ENCODE results near the gene PPP1R1B.

Gene PPP1R1B

DNA sequence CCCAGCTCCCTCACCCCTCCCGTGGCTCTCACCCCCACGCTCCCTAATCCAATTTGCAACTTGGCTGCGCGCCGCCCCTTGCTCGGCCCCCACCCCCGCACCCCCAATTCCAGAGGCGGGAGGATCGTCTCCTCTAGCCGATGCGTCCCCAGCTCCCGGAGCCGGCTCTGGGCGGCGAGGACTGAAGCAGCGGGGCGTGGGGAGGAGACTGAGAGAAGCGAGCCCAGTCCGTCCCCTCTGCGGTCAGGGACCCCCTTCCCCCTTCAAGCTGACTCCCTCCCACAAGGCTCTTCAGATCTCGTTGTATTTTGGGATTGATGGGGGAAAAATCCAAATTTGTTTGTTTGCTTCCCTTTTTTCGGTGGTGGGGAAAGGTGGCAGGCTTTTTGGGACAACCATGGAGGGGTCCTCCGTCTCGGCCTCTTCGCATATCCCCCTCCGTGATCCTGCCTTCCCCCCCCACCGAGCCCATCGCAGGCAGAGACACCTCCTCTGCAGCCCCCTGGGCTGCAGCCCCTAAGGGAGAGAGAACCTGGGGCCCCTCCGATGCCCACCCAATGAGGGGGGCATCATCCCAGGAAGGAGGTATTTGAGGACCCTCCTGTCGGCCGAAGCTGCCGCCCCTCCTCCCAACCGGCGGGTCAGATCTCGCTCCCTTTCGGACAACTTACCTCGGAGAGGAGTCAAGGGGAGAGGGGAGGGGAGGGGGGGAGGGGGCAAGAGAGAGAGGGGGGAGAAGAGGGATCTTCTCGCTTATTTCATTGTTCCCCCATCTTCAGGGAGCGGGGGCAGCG lies 19.5 kb upstream of the PPP1R1B start:
- TF ChIP-seq, protein P1, sequence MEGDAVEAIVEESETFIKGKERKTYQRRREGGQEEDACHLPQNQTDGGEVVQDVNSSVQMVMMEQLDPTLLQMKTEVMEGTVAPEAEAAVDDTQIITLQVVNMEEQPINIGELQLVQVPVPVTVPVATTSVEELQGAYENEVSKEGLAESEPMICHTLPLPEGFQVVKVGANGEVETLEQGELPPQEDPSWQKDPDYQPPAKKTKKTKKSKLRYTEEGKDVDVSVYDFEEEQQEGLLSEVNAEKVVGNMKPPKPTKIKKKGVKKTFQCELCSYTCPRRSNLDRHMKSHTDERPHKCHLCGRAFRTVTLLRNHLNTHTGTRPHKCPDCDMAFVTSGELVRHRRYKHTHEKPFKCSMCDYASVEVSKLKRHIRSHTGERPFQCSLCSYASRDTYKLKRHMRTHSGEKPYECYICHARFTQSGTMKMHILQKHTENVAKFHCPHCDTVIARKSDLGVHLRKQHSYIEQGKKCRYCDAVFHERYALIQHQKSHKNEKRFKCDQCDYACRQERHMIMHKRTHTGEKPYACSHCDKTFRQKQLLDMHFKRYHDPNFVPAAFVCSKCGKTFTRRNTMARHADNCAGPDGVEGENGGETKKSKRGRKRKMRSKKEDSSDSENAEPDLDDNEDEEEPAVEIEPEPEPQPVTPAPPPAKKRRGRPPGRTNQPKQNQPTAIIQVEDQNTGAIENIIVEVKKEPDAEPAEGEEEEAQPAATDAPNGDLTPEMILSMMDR (IDR thresholded peaks at IDR 0.05; ENCODE audit: insufficient read depth, low read length, missing control alignments): no peak
- ChIA-PET CTCF (interaction anchor here (6.4 kb wide), 1 partner anchor 14 kb away, joined by 71 read pairs; no protein-coding TSS in a partner anchor), POLR2A (no interaction called here)
- DNase-seq (ENCODE audit: low read depth, low spot score): no peak
- no peak overlapping the region for H3K4me3 ChIP-seq (ENCODE audit: low read depth, low read length)

GRCh38 chr17:39607851-39608130 lies 19.0 kb upstream of the PPP1R1B start, which contains the start of gene NEUROD2:
NEUROD2 (minus strand) TSS chr17:39607920; CDS start chr17:39606599, 1,321 bp downstream.
- H3K4me3 ChIP-seq (ENCODE audit: low read depth, low read length): no peak within 1 kb of the TSS
- CTCF ChIA-PET: interaction anchor here (6.4 kb wide), 1 partner anchor 13 kb away, joined by 71 read pairs; no protein-coding TSS in a partner anchor
- TF ChIP-seq, protein P1 (IDR thresholded peaks at IDR 0.05; ENCODE audit: insufficient read depth, low read length, missing control alignments): no peak

GRCh38 chr17:39608142-39608981 lies 18.4 kb upstream of the PPP1R1B start:
- DNase-seq (ENCODE audit: low read depth, low spot score): no peak
- POLR2A ChIA-PET: no interaction called here

More at GRCh38 chr17:39607851-39608130, 19.0 kb upstream of the PPP1R1B start, which contains the start of gene NEUROD2:
- POLR2A ChIA-PET: no interaction called here
- DNase-seq (ENCODE audit: low read depth, low spot score): no peak

DNA sequence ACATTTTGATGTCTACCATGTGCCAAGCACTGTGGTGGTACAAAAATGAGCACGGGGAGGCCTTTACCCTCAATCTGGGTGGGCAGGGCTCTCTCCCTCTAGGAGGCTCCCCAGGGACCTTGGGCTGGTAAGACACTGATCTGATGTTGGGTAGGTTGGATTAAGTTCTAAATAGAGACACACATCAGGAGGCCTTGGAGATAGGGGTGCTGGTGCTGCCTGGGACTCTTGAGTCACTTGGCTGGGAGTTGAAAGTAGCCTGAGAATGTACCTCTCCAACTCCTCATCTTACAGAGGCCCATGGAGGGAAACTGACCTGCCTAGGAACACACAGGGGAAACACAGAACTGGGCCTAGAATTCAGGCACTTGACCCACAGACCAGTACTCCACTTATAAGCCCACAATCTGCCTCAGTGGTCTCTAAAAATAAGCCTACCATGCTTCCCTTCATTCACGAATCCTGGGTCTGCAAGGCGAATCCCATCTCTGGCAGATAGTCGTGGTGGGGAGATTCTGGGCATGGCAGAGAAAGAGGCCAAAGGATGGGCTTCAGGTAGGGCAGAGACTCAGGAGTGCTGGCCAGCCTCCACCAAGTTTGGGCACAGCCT lies 17.2 kb upstream of the PPP1R1B start:
- no peak overlapping the region for H3K4me3 ChIP-seq (ENCODE audit: low read depth, low read length)
- TF ChIP-seq, protein P1 (IDR thresholded peaks at IDR 0.05; ENCODE audit: insufficient read depth, low read length, missing control alignments): no peak
- POLR2A ChIA-PET: no interaction called here
- no peak for DNase-seq (ENCODE audit: low read depth, low spot score)
- CTCF ChIA-PET: interaction anchor here (1.4 kb wide), 1 partner anchor 12 kb away, joined by 7 read pairs; no protein-coding TSS in a partner anchor

More at GRCh38 chr17:39608142-39608981, 18.4 kb upstream of the PPP1R1B start:
- TF ChIP-seq, protein P1 (IDR thresholded peaks at IDR 0.05; ENCODE audit: insufficient read depth, low read length, missing control alignments): no peak
- no peak overlapping the region for H3K4me3 ChIP-seq (ENCODE audit: low read depth, low read length)
- CTCF ChIA-PET: interaction anchor here (1.4 to 6.4 kb wide), 2 partner anchors 13 kb away, joined by 7 to 71 read pairs; no protein-coding TSS in a partner anchor

GRCh38 chr17:39611401-39612112 lies 15.2 kb upstream of the PPP1R1B start:
- TF ChIP-seq, protein P1 (IDR thresholded peaks at IDR 0.05; ENCODE audit: insufficient read depth, low read length, missing control alignments): no peak
- CTCF ChIA-PET: interaction anchor here (1.5 to 5.3 kb wide), 2 partner anchors 10 to 38 kb away, joined by 4 to 60 read pairs; no protein-coding TSS in a partner anchor
- no peak overlapping the region for H3K4me3 ChIP-seq (ENCODE audit: low read depth, low read length)
- POLR2A ChIA-PET: no interaction called here
- no peak for DNase-seq (ENCODE audit: low read depth, low spot score)

Data from AG04449 (cell line).